ENCODE data around the gene FOXN3.

- TF ChIP-seq CTCF (conservative IDR thresholded peaks at IDR 0.05; ENCODE audit: low read depth in 2 of 2) (no peak), POLR2AphosphoS5 (IDR thresholded peaks at IDR 0.05; ENCODE audit: low read depth) (peak; percentile 29; the same call in 1 of the 2 replicates), STAT1 (IDR thresholded peaks at IDR 0.05; ENCODE audit: unreplicated experiment) (no peak), EZH2 (IDR thresholded peaks at IDR 0.05; ENCODE audit: low read depth, unreplicated experiment) (no peak)
- TF ChIP-seq, protein P1, sequence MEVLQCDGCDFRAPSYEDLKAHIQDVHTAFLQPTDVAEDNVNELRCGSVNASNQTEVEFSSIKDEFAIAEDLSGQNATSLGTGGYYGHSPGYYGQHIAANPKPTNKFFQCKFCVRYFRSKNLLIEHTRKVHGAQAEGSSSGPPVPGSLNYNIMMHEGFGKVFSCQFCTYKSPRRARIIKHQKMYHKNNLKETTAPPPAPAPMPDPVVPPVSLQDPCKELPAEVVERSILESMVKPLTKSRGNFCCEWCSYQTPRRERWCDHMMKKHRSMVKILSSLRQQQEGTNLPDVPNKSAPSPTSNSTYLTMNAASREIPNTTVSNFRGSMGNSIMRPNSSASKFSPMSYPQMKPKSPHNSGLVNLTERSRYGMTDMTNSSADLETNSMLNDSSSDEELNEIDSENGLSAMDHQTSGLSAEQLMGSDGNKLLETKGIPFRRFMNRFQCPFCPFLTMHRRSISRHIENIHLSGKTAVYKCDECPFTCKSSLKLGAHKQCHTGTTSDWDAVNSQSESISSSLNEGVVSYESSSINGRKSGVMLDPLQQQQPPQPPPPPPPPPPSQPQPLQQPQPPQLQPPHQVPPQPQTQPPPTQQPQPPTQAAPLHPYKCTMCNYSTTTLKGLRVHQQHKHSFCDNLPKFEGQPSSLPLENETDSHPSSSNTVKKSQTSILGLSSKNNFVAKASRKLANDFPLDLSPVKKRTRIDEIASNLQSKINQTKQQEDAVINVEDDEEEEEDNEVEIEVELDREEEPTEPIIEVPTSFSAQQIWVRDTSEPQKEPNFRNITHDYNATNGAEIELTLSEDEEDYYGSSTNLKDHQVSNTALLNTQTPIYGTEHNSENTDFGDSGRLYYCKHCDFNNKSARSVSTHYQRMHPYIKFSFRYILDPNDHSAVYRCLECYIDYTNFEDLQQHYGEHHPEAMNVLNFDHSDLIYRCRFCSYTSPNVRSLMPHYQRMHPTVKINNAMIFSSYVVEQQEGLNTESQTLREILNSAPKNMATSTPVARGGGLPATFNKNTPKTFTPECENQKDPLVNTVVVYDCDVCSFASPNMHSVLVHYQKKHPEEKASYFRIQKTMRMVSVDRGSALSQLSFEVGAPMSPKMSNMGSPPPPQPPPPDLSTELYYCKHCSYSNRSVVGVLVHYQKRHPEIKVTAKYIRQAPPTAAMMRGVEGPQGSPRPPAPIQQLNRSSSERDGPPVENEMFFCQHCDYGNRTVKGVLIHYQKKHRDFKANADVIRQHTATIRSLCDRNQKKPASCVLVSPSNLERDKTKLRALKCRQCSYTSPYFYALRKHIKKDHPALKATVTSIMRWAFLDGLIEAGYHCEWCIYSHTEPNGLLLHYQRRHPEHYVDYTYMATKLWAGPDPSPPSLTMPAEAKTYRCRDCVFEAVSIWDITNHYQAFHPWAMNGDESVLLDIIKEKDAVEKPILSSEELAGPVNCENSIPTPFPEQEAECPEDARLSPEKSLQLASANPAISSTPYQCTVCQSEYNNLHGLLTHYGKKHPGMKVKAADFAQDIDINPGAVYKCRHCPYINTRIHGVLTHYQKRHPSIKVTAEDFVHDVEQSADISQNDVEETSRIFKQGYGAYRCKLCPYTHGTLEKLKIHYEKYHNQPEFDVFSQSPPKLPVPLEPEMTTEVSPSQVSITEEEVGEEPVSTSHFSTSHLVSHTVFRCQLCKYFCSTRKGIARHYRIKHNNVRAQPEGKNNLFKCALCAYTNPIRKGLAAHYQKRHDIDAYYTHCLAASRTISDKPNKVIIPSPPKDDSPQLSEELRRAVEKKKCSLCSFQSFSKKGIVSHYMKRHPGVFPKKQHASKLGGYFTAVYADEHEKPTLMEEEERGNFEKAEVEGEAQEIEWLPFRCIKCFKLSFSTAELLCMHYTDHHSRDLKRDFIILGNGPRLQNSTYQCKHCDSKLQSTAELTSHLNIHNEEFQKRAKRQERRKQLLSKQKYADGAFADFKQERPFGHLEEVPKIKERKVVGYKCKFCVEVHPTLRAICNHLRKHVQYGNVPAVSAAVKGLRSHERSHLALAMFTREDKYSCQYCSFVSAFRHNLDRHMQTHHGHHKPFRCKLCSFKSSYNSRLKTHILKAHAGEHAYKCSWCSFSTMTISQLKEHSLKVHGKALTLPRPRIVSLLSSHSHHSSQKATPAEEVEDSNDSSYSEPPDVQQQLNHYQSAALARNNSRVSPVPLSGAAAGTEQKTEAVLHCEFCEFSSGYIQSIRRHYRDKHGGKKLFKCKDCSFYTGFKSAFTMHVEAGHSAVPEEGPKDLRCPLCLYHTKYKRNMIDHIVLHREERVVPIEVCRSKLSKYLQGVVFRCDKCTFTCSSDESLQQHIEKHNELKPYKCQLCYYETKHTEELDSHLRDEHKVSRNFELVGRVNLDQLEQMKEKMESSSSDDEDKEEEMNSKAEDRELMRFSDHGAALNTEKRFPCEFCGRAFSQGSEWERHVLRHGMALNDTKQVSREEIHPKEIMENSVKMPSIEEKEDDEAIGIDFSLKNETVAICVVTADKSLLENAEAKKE (CRISPR knock-in tag; IDR thresholded peaks at IDR 0.05) = no peak
These were observed at the start of gene FOXN3 for GRCh38 chr14:89417091-89417464.

Data from GM23338 (cell line).